GM19324 (cell line): ENCODE data around the gene CDHR1.

Source experiments
- ATAC-seq: cut with Tn5 transposase; IDR thresholded peaks from one replicate; pipeline ENCODE4 v1.9.1; 2021; ENCODE audit warnings: mild to moderate bottlenecking, moderate library complexity; ENCODE audit not compliant: unreplicated experiment, low FRiP score

The CDHR1 gene

DNA sequence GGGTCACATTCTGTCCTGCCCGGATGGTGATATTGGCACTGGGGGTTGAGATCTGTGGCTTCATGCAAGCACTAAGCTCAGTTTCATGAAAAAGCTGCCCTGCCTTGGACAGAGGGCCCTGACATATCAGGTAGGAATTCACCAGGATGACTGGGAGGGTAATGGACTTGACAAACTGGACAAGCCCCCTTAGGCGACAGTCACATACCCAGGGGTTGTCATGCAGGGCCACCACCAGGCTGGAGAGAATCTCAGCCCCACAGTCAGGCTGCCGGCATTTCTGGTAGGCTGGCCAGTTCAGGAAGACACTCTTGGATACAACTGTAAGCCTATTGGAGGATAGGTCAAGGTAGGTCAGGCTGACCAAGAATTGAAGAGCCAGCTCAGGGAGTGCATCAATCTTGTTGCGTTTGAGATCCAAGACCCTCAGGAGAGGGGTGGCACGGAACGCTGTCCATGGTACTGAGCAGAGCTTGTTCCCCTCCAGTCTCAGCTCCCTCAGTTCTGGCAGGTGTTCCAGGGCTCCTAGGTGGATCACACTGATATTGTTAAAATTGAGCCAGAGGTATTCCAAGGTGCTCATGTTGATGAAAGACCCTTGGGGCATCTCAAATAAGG lies 30.2 kb downstream of the CDHR1 start:
- ATAC-seq = no peak

DNA sequence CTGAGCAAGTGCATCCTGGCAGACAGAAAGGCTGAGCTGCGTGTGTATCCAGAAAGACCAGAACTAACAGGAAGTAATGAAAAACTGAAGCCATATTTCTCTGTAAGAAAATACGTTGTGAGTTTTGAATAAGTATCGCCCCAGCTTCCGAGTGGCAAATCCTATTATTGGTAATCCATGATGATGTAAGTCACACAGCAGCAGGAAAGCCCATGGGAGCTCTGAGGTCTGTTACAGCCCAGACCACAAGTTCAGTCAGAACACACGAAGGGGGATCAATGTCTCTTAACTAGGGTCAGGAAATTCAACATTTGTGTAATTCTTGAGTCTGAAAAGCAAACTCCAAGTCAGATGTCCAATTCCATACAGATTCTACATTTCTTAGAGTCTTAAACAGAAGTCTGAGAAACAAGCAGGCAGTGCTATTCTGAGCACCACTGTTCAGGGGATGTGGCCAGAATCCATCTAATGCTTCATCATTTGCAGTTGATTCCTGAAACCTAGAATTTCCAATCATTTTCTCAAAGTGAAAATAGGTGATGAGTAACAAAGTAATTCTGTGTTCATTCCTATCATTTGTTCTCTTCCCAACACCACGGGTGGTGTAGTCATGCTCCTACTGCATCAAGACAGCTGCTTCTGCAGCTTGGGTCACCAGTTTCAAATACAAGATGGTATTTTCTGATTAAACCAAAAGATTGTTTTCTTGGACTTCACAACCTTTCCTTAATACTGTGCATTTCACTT lies 31.3 kb downstream of the CDHR1 start, which contains the start of gene LRIT2:
Gene LRIT2, minus strand, starts transcription at position 118 of the 747 bp plus-strand sequence. Its CDS starts 24 bp downstream, at position 94.
- no peak for ATAC-seq

DNA sequence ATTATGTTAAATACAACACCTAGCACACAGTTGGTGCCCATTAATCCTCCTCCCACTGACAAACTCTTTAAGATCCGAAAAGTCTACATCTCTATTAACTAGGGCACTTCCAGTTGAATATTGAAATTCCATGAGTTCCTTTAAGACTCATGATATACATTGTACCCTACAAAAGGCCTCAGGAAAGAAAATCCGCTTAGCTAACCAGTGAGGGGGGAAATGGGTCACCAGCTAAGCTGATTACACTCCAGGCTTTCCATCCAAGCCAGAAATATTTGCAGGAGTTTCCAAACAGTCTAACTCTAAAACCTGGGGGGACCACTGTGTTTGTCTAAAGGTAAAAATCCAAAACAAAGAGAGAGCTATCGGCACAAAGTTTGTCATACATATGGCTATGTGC lies 32.3 kb downstream of the CDHR1 start:
- ATAC-seq = no peak

DNA sequence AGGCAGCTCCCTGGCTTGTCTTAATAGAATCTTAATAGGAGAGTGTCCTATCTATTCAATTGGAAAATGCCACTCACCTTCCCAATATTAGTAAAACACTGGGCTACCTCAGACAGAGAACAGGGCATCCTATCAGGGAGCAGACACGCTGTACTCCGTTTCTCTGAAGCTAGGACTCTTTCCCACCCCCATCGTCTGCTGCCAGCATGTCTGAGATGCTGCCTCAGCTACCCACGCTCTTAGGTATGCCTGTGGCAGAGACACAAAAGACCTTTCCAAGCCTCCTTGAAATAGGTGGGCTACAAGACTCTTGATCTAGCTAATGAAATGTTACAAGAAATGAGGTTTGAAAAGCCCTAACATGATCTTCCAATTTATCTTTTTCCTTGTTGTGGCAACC lies 33.5 kb downstream of the CDHR1 start:
- ATAC-seq = no peak

DNA sequence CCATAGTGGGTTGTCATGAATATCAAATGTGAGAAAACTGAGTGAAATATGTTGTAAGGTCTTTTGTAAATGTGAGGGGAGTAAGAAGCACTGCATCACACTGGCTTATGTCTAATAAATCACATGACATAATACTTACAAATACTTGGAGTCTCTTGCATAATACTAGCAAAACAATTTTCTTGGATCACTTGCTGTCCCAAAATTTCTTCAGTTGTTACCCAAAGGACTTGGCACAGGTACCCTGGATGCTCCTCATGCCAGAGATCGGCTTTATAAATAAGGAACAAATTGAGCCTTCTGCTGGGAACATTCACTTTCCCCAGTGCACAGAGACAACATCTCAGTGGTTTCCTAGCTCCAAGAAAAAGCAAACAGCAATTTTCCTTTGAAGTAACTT lies 36.0 kb downstream of the CDHR1 start:
- no peak for ATAC-seq

DNA sequence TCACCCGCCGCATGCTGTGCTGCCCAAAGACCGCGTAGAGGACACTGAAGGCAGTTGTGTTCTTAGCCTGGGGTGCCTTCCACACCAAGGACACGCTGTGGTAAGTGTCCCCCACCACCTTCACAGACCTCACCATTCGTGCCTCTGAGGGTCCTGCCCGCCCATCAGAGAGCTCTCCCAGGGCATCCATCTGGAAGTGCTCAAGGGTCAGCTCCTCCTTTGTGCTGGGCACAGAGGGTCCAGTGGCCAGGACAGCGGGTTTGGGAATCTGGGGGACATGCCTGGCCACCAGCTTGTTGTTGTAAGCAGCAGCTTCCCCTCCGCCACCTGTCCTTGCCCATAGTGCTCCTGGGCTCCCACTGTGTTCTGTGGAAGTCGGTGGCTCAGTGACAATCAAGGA lies 38.0 kb downstream of the CDHR1 start:
- no peak for ATAC-seq

DNA sequence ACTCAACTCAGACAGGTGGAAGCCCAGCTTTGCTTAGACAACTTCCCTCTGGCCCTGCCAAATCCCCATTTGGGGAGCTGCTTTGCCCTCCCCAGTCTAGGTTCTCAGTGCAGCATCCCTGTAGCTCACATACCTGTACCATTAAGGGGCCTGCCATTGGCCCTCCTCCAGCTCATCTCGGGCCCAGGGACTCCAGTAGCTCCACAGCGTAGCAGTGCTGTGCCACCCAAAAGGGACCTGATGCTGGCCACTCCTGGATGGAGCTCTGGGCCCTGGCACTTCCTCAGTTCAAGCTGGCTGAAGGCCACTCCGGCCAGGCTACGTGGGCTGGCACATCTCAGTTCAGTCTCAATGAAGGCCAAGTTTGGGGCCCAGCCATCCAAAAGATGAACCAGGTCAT lies 39.6 kb downstream of the CDHR1 start:
- ATAC-seq = no peak

DNA sequence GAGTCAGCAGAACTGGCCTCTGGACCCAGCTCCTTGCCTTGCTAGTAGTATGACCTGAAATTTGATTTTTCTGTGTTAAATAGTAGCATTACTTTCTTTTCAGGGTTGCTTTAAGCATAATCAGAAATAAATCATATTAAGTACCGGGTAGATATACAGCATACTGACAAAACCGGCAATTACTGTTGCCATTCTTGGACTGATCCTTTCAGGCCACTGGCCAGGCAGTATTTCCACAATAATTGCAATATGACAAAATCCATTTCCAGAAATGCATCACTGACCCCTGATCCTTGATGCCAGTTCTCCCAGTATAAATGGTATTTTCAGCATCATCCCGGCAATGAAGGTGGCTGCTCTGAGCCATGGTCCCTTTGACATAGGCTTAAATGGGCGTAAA lies 40.1 kb downstream of the CDHR1 start:
- ATAC-seq = no peak

DNA sequence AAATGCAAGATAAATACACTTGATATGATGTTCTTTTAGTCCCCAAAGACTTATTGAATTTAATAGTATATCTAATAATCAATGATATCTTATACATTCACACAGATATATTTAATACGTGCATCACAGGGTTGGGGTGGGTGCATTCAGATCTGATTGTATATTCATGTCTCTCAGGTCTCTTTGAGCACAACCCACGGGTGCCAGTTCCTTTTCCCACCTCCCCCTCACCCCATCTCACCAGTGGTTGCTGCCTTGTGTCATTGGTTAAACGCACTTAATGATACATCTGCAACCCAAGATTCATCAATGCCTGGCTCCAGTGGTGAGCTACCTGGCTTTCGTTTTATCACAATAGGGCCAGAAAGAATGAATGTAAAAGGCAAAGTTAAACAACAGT lies 40.8 kb downstream of the CDHR1 start:
- no peak for ATAC-seq

DNA sequence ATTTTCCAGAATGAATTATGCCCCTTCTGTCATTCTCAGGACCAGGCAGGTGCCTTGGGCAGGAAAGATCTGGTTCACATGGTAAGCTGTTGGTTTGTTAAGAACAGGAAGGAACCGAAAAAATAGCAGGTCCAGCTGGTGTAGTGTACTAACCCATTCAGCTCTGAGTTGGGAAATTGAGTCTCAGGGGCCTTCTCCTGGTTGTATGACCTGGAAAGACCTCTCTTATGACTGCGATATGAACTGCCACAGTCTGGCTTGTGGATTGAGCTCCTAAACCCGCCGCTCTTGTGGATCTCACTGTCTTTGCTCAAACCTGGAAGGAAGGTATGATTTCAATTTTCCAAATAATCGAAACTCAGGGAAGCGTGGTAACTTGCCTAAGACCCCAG lies 42.5 kb downstream of the CDHR1 start:
- no peak for ATAC-seq

DNA sequence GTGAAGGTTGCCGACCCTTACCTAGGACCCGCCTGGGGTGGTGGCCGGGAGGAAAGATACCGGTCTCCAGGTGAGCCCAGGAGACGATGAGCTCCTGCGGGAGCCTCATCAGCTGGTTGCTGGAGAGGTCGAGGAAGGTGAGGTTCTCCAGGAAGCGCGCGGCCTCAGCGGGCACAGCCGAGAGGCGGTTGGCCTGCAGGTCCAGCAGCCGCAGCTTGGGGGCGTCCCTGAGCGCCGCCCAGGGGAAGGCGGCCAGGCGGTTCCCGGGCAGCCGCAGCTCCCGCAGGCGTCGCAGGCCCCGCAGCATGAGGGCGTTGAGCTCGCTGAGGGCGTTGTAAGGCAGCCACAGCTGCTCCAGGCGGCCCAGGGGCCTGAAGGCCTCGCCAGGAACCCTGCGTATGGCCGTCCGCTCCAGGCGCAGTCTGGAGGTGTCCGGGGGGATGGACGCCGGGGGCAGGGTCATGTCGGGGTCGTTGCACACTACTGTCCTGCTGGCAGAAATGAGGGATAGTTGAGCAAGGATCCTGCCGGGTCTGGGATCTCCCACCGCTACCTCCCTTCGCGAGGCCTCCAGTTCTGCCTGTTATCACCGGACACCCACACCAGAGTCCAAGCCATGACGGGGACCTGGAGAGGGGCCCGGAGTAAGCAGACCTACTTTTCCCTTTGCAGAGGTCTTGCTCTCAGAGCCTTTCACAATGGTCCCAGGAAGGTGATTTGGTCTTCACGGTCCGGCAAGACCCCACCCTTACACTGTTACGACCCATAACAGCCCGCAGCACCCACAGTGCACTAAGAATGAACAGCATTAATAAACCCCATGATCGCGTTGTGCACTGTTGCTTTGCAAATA lies 43.1 kb downstream of the CDHR1 start:
- no peak for ATAC-seq

DNA sequence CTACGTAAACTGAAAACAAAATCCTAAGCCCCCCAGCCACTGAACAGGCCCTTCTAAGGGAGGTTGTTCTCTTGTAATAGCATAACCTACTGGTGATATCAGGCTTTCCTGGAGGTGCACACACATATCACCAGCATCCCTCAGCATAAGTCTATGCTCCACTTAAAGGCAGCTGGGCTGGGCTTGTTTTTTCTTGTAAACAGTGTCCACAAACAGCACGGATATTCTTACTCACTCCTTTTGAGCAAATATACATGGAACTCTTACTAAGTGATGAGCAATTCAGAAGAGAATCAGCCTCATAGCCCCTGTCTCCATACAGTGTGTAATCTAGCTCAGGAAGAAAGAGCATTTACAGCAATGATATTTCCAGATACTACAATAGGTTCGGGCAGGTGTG lies 44.6 kb downstream of the CDHR1 start:
- ATAC-seq = no peak

DNA sequence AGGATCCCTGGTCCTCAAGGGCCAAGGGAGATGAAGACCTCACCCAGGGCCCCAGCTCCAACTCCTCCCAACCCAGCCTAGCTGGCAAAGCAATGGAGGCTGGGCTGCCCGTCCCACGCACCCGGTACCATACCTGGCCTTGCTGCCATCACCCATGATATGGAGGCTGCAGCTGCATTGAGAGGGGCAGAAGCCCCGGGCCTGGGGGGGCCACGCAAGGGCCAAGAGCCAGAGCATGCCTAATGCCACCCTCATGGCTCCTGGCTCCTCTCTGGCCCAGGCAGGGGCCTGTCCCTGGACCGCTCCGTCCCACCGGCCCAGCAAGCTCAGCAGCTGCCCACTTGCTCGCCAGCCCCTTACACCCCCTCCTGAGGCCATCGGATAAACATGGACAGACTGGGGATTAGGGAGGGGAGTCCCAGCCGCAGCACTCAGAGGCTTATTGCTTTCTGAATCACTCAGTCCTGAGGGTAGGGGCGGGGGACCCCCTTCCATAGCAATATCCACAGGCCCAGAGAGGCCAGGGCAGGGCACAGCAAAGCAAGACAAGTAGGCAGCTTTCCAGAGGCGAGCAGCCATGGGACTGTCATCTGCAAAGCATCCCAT lies 47.0 kb downstream of the CDHR1 start, which contains the start of gene LRIT1:
Gene LRIT1, minus strand, starts transcription at position 362 of the 606 bp plus-strand sequence. Its CDS starts 107 bp downstream, at position 255.
- ATAC-seq = no peak

DNA sequence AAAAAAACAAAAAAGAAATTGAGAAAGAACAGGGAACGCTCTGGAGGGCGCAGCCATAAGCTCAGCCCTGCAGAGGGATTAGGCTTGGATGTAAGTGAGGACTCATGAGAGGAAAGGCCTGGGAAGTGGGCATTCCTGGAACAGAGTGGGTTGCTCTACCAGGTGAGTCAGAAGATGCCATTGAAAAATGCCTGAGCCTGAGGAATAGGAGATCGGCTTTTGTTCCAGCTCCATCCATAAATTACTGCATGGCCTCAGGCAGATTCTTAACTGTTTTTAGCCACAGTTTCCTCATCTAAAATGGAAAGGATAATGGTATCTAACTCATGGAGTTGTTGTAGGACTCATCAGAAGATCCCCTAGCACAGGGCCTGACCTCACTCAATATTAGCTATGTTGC lies 49.4 kb downstream of the CDHR1 start:
- ATAC-seq = no peak

DNA sequence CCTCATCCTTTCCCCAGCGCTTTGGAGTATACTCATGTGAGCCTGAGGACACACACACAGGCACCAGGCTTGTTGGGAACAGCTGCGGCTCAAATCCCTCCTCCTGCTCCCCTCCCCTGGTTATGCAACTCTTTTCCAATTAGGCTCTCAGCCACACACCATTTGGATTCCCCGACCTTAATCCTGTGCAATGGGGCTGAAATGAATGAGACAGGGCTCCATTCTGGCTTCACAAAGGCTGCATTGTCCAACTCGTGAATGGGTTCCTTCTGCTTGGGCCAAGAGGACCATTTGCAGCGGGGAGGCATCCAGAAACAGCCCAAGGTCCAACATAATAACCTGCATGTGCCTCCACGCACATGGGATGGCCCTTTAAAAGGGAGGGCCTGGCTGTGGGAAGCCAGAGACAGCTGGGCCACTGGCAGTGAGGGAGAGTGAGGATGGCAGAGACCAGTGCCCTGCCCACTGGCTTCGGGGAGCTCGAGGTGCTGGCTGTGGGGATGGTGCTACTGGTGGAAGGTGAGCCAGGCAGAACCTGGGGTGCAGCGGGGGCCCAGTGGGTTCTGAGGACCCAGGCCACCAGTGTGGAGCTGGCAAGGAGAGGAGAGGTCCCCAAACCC lies 50.4 kb downstream of the CDHR1 start, which contains the start of gene RGR:
Gene RGR, plus strand, starts transcription at position 403 of the 620 bp plus-strand sequence. Its CDS starts 38 bp downstream, at position 441.
- no peak for ATAC-seq

DNA sequence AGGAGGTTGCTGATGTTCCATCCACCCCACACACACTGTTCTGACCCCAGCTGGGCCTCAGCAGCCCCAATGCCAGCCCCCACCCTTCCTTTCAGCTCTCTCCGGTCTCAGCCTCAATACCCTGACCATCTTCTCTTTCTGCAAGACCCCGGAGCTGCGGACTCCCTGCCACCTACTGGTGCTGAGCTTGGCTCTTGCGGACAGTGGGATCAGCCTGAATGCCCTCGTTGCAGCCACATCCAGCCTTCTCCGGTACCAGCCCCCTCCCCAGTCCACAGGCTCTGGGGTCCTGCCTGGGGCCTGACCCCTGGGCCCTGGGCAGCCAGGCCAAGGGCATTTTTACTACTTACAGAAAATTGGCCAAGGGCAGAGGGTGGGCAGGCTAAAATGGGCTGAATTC lies 53.2 kb downstream of the CDHR1 start:
- no peak for ATAC-seq

DNA sequence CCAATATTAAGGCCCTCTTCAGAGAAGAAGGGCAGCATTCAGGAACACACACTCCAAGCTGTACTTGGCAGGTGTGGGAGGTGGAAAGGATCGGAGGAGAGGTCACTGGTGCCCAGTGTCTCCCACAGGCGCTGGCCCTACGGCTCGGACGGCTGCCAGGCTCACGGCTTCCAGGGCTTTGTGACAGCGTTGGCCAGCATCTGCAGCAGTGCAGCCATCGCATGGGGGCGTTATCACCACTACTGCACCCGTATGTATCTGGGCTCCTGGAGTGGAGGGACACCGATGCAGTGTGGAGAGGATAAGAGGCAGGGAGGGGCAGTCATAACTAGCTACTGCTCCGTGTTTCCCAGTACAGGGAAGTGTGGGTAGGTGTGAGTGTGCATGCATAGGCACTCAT lies 54.5 kb downstream of the CDHR1 start:
- ATAC-seq = no peak

DNA sequence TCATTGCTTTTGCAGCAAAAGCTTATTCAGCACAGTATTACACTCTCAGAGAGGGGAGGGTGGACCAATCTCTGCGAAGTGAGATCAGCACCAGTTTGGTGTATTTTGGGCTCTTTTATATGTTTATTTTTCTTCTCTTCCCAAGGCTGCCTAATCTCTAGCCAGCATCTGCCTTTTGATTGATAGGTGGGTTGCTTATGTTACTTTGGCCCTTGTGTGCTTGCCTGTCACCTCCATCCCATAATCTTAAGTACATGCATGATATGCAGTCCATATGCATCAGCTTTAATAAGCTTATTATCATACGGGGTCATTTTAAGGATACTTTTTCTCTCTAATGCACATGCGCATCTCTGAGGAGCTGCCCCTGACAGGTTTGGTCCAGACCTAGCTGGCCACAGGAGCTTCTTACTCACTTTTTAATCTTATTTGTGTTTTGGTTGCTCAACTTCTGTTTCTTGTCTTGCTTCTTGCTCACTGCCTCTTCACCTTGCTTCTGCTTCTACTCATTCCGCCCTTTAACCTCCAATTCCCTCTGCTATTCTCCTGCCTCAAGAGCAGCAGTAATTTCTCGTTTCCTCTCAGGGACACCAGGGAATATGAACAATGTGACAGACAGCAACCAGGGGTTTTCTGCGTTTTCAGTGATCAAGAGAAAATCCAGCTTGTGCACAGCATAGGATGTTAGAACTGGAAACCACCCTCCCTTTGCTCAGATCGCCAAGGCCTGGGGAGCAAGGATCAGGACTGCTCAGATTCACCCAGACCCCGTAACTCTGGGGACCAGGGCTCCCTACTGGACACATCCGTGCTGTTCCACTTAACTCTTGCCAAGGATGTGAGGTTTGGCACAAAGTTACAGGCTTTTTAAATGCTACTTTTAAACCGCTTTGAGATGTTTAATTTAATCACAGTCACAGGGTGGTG lies 60.5 kb downstream of the CDHR1 start:
- ATAC-seq = no peak
